ENCODE results near the gene NECAB3. TPM values are rescaled to one million over a fixed set of nuclear protein-coding genes. Genes with fewer than 3 reads are reported as not detected.

Gene NECAB3
- total and polyA plus RNA-seq, 2 of the 13 experiments (the other 11 are each of a cell fraction or from before 2014, with no cell fraction given) = 61.5 to 65.5 TPM

DNA sequence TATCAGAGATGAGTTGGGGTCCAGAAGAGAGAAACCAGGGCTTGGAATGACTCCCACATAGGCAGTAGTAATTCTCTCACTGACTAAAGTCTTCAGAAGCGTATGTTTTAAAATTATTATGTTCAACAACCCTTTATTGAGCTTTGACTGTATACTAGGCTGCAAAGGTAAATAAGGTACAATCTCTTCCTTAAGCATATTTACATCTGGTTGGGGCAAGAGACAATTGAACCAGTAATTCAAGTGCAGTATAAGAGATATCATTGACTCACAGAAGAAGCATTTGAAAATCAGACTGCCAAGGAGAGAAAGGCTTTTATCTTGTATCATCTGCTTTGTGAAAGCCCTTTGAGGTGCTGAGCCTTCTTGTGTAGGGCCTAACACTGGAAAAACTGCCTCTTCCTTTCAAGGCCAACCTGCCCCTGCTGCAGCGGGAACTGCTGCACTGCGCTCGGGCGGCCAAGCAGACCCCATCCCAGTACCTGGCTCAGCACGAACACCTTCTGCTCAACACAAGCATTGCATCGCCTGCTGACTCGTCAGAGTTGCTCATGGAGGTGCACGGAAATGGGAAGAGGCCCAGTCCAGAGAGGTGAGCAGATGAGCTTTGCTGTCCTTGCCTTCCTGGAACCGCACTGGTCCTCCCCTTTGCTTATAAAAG is 51.4 kb downstream of the NECAB3 start (continued):
- TF ChIP-seq, protein P1, sequence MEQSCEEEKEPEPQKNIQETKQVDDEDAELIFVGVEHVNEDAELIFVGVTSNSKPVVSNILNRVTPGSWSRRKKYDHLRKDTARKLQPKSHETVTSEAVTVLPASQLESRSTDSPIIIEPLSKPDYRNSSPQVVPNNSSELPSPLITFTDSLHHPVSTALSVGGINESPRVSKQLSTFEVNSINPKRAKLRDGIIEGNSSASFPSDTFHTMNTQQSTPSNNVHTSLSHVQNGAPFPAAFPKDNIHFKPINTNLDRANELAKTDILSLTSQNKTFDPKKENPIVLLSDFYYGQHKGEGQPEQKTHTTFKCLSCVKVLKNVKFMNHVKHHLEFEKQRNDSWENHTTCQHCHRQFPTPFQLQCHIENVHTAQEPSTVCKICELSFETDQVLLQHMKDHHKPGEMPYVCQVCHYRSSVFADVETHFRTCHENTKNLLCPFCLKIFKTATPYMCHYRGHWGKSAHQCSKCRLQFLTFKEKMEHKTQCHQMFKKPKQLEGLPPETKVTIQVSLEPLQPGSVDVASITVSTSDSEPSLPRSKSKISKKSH (CRISPR knock-in tag; IDR thresholded peaks at IDR 0.05; ENCODE audit: borderline replicate concordance) = 0 out of 2 replicates have a peak, but pooled peaks have one; percentile 42
- TF ChIP-seq ZNF274 (CRISPR knock-in tag; IDR thresholded peaks at IDR 0.05) = 0 out of 2 replicates have a peak, but pooled peaks have one; percentile 70
- TF ChIP-seq ZNF687 (CRISPR knock-in tag; IDR thresholded peaks at IDR 0.05) = peak; percentile 34; the same call in 1 of the 2 replicates

DNA sequence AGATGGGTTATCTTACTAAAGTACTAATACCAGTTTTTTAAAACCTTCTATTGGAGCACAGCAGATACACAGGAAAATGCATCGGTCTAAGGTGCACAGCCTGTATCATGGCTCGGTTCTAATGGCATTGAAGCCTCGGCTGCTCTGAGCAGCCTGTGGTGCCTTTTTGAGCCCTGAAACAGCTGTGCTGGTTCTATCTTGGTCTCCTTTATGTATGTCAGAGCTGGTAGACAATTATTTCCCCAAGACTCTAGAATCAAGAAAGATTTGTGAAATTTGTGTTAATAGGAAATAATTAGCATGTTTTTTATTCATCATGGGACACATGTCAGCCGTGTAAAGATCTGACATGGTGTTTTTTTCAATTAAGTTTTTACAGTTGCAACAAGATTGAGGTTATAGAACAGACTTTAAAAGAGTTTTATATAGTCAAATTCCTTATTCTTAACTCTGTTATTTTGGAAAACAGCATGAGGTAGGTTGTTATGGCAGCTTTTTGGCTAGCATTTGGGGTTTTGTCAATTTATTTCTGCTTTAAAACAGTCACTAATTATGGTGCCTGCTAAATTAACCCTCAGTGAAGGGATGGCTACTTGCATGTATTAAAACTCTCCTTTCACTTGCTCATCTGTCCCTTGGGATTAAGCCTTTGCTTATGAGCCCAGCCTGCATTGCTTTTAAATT is 52.4 kb downstream of the NECAB3 start:
- Histone ChIP-seq H3K27ac (ENCODE audit: extremely low read length, insufficient read depth, low read length) (no peak overlapping the region), H2AFZ (ENCODE audit: low read length) (no peak overlapping the region), H3K9me3 (ENCODE audit: low read length) (no peaks in the 10 kb centered on the region), H3K4me2 (ENCODE audit: low read depth, low read length) (no peak overlapping the region), H3K27me3 (ENCODE audit: control insufficient read depth in 1 of 2, insufficient read depth in 2 of 2, low read length in 2 of 2) (no peaks in the 10 kb centered on the region), H3K36me3 (replicated peaks in 1 of 2; ENCODE audit: control insufficient read depth in 1 of 2, insufficient read depth in 2 of 2, low read length in 2 of 2) (peaks cover 24 to 57% of the 10 kb centered on the region in 2 experiments), H3K4me3 (replicated peaks in 1 of 3; ENCODE audit: insufficient read depth in 1 of 3, low read depth in 2 of 3, low read length in 3 of 3) (no peak overlapping the region), H3K4me1 (ENCODE audit: insufficient read depth, low read length) (peaks cover 3% of the 10 kb centered on the region; the same call in 1 of the 2 replicates), H3K9ac (ENCODE audit: insufficient read depth, low read depth, low read length) (no peak overlapping the region), H4K20me1 (ENCODE audit: insufficient read depth, low read length) (no peaks in the 10 kb centered on the region), H3K79me2 (ENCODE audit: insufficient read depth, low read length) (no peaks in the 10 kb centered on the region)
- POLR2A ChIA-PET = no interaction called here
- TF ChIP-seq GABPB1 (CRISPR knock-in tag; IDR thresholded peaks at IDR 0.05) (no peak), SOX5 (CRISPR knock-in tag; IDR thresholded peaks at IDR 0.05; ENCODE audit: borderline replicate concordance) (no peak), ZNF275 (CRISPR knock-in tag; IDR thresholded peaks at IDR 0.05; ENCODE audit: borderline replicate concordance) (no peak), ZBTB42 (CRISPR knock-in tag; IDR thresholded peaks at IDR 0.05) (no peak), SP1 (IDR thresholded peaks at IDR 0.05) (no peak), SP1 (CRISPR knock-in tag; IDR thresholded peaks at IDR 0.05) (no peak), HNF4A (CRISPR knock-in tag; IDR thresholded peaks at IDR 0.05) (no peak), AKAP8 (CRISPR knock-in tag; IDR thresholded peaks at IDR 0.05) (no peak)
- DNase-seq (ENCODE audit: low spot score) (no peak), FAIRE-seq (no peak), ATAC-seq (no peak)
- intact Hi-C loops (cut with micrococcal nuclease; ENCODE audit: unreplicated experiment) = no loop called here
- in situ Hi-C loops (cut with HindIII; ENCODE audit: extremely low pct_ligation_motif_present, low pct_unique_long_range_greater_than_20kb) = no loop called here
- CTCF ChIA-PET (ENCODE audit: low intra/inter-chr PET ratio, low total read pairs) = no interaction called here
- BruUV-seq (replicated peaks) = no TSS peak
- WGBS (ENCODE audit: low lambda C conversion rate) = 97% methylated on average over 4 of the region's 4 CpGs
